Esophagus squamous epithelium (tissue), 5 donors: Measurements from ENCODE around the gene IL17RE. TPM values are rescaled to one million over a fixed set of nuclear protein-coding genes. Genes with fewer than 3 reads are reported as not detected.
A peak's percentile ranks its signal among the peaks of the same experiment; 100 is the strongest.
"Not testable (repeated sequence)": the region's sequence is repeated elsewhere in the genome, so short reads cannot be mapped to it uniquely, and the experiment has no call there.

Experiments
- DNase-seq: peaks from one replicate; lab custom pipeline; 2025; lab: John Stamatoyannopoulos, UW
- H3K27ac ChIP-seq, 4 donors: fragments of 200-600 bp; sonication (generic); one replicate each; pipeline ENCODE4 v1.5.1; 2016 to 2019; ENCODE audit warnings: mild to moderate bottlenecking in 1 of 4
- H3K27me3 ChIP-seq, 4 donors: fragments of 200-600 bp; sonication (generic); 1 replicate in 3 of 4; 2 replicates in 1 of 4; pipeline versions ENCODE4 v1.5.1 to v1.6.0; 2017 to 2021; ENCODE audit warnings: antibody characterized with exemption in 1 of 4
- H3K36me3 ChIP-seq, 3 donors: fragments of 200-600 bp; sonication (generic); one replicate each; pipeline ENCODE4 v1.5.1; 2016 to 2019
- H3K4me1 ChIP-seq, 3 donors: fragments of 200-600 bp; sonication (generic); one replicate each; pipeline ENCODE4 v1.5.1; 2017 to 2019
- H3K4me3 ChIP-seq, 4 donors: fragments of 200-600 bp; sonication (generic); 1 replicate in 3 of 4; 2 replicates in 1 of 4; pipeline ENCODE4 v1.5.1; 2016 to 2019; ENCODE audit warnings: mild to moderate bottlenecking in 2 of 4, moderate library complexity in 1 of 4
- H3K9me3 ChIP-seq, 3 donors: fragments of 200-600 bp; sonication (generic); one replicate each; pipeline ENCODE4 v1.5.1; 2016 to 2019
- CTCF ChIP-seq, 6 experiments: fragments of 450-650 bp in 4 of 6; fragments of 200-600 bp in 2 of 6; sonication (generic) in 2 of 6; IDR thresholded peaks; one replicate each; pipeline ENCODE4 v1.5.1; 2016 to 2019; ENCODE audit warnings: antibody characterized with exemption in 6 of 6, mild to moderate bottlenecking in 4 of 6, moderate library complexity in 4 of 6
- POLR2A ChIP-seq, 4 donors: fragments of 450-650 bp; IDR thresholded peaks; one replicate each; pipeline ENCODE4 v1.6.1; 2017; ENCODE audit warnings: antibody characterized with exemption in 4 of 4, mild to moderate bottlenecking in 4 of 4, moderate library complexity in 3 of 4
- WGBS, 2 donors: methylation state at CpG; one replicate each; pipeline ENCODE4 v1.1.5; 2018; 5-methylcytosine and 5-hydroxymethylcytosine counted together
- intact Hi-C: fragments of 100-400 bp; cut with DNase I; formaldehyde crosslinking; loops from one replicate; pipeline ENCODE4 v1.15.0; 2022
- total RNA-seq, 4 donors: library from RNA; depleted of rRNA; stranded (reverse); fragments of >200 nt; gene quantifications; one replicate each; pipeline ENCODE4 v1.1.0, GENCODE V29; 2016
- donor health status: DM: yes; HTN: yes; CAD: no.

Gene IL17RE
- total RNA-seq, 4 donors from 2014 or later, result 7.5 to 15.3 (median 12.1) TPM

GRCh38 chr3:9864200-9864927, 38.3 kb upstream of the IL17RE start:
- WGBS, 2 donors, result 56 to 78% methylated on average over 9 of the region's 16 CpGs
- intact Hi-C loops, result no loop called here

GRCh38 chr3:9865125-9865637, 37.5 kb upstream of the IL17RE start:
- intact Hi-C loops, result not testable (repeated sequence)
- H3K4me3 ChIP-seq, result peak overlapping the region in 1 of 4 donors; percentile 32

More at GRCh38 chr3:9864200-9864927, 38.3 kb upstream of the IL17RE start:
- H3K9me3 ChIP-seq, result no peaks in the 10 kb centered on the region
- no peaks in the 10 kb centered on the region for H3K36me3 ChIP-seq
- H3K4me1 ChIP-seq, result peaks cover 10 to 34% (median 14%) of the 10 kb centered on the region in 3 donors
- H3K4me3 ChIP-seq, result peak overlapping the region in 1 of 4 donors; percentile 32
- DNase-seq, result no peak
- TF ChIP-seq POLR2A (IDR thresholded peaks at IDR 0.05) (no peak), CTCF (IDR thresholded peaks at IDR 0.05) (no peak)
- peak overlapping the region; percentile 38 to 93 (median 78) for H3K27ac ChIP-seq
- peaks cover 0 to 20% (median 0%) of the 10 kb centered on the region in 4 donors for H3K27me3 ChIP-seq

GRCh38 chr3:9866639-9867038, 36.0 kb upstream of the IL17RE start:
- 92 to 93% methylated on average over 3 to 7 of the region's 8 CpGs for WGBS, 2 donors
- Histone ChIP-seq H3K27ac (peak overlapping the region; percentile 34 to 81 (median 78)), H3K27me3 (peaks cover 0 to 20% (median 0%) of the 10 kb centered on the region in 4 donors), H3K4me3 (no peak overlapping the region), H3K9me3 (no peaks in the 10 kb centered on the region), H3K36me3 (no peaks in the 10 kb centered on the region), H3K4me1 (peaks cover 10 to 34% (median 14%) of the 10 kb centered on the region in 3 donors)
- DNase-seq, result no peak
- no peak for TF ChIP-seq POLR2A (IDR thresholded peaks at IDR 0.05)
- no peak for TF ChIP-seq CTCF (IDR thresholded peaks at IDR 0.05)
- intact Hi-C loops, result no loop called here

More at GRCh38 chr3:9865125-9865637, 37.5 kb upstream of the IL17RE start:
- H3K9me3 ChIP-seq, DNase-seq, H3K36me3 ChIP-seq: not testable (repeated sequence)
- Histone ChIP-seq H3K27ac (peak overlapping the region; percentile 21 to 93 (median 78)), H3K27me3 (peaks cover 0 to 20% (median 0%) of the 10 kb centered on the region in 4 donors), H3K4me1 (peaks cover 10 to 34% (median 14%) of the 10 kb centered on the region in 3 donors)
- WGBS, 2 donors, result 68 to 82% methylated on average over 10 of the region's 10 CpGs

GRCh38 chr3:9867106-9867505, 35.5 kb upstream of the IL17RE start:
- H3K27ac ChIP-seq, result peak overlapping the region; percentile 34 to 81 (median 78)
- intact Hi-C loops, result no loop called here
- no peak for DNase-seq
- TF ChIP-seq POLR2A (IDR thresholded peaks at IDR 0.05) (no peak), CTCF (IDR thresholded peaks at IDR 0.05) (no peak)
- H3K4me1 ChIP-seq, result peaks cover 10 to 34% (median 14%) of the 10 kb centered on the region in 3 donors
- H3K36me3 ChIP-seq, result no peaks in the 10 kb centered on the region
- peaks cover 0 to 16% (median 0%) of the 10 kb centered on the region in 4 donors for H3K27me3 ChIP-seq
- WGBS, 2 donors, result 80 to 89% methylated on average over 6 to 12 of the region's 12 CpGs
- no peak overlapping the region for H3K4me3 ChIP-seq
- H3K9me3 ChIP-seq, result no peaks in the 10 kb centered on the region

- TF ChIP-seq CTCF (IDR thresholded peaks at IDR 0.05) (no peak), POLR2A (IDR thresholded peaks at IDR 0.05) (no peak)
- no peak overlapping the region for H3K27ac ChIP-seq
- intact Hi-C loops, result no loop called here
- no peaks in the 10 kb centered on the region for H3K9me3 ChIP-seq
- peaks cover 0 to 6% (median 0%) of the 10 kb centered on the region in 3 donors for H3K4me1 ChIP-seq
- WGBS, 2 donors, result 75% methylated on average over 2 of the region's 5 CpGs; no CpG with 5 or more reads in 1 of the 2 donors
- H3K36me3 ChIP-seq, result no peaks in the 10 kb centered on the region
- H3K4me3 ChIP-seq, result no peak overlapping the region
- no peaks in the 10 kb centered on the region for H3K27me3 ChIP-seq
- DNase-seq, result no peak
Observed at GRCh38 chr3:9869955-9870354, 32.7 kb upstream of the IL17RE start.
